GM19438 (cell line): Measurements from ENCODE around the gene SEMG2.

Experiments
- ATAC-seq: cut with Tn5 transposase; IDR thresholded peaks from one replicate; pipeline ENCODE4 v1.9.1; 2021; ENCODE audit warnings: low read depth; ENCODE audit not compliant: unreplicated experiment

SEMG2 gene, protein sequence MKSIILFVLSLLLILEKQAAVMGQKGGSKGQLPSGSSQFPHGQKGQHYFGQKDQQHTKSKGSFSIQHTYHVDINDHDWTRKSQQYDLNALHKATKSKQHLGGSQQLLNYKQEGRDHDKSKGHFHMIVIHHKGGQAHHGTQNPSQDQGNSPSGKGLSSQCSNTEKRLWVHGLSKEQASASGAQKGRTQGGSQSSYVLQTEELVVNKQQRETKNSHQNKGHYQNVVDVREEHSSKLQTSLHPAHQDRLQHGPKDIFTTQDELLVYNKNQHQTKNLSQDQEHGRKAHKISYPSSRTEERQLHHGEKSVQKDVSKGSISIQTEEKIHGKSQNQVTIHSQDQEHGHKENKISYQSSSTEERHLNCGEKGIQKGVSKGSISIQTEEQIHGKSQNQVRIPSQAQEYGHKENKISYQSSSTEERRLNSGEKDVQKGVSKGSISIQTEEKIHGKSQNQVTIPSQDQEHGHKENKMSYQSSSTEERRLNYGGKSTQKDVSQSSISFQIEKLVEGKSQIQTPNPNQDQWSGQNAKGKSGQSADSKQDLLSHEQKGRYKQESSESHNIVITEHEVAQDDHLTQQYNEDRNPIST

DNA sequence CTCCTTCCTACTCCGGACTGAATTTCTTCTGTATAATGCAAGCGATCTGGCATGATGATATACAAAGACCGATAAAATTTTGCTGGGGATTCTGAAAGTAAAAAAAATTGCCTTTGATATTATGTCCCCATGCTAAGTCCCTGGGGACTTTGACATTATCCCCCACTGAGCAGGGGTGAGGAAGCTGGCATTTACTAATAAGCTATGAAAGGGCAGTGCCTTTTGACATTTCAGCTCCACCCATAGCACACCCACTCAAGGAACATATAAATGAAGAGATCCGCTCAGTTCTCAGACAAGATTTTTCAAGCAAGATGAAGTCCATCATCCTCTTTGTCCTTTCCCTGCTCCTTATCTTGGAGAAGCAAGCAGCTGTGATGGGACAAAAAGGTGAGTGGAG lies at the start of gene SEMG2:
Gene SEMG2, plus strand, starts transcription at position 298 of the 400 bp plus-strand sequence. Its CDS starts 17 bp downstream, at position 315.
- no peak for ATAC-seq

DNA sequence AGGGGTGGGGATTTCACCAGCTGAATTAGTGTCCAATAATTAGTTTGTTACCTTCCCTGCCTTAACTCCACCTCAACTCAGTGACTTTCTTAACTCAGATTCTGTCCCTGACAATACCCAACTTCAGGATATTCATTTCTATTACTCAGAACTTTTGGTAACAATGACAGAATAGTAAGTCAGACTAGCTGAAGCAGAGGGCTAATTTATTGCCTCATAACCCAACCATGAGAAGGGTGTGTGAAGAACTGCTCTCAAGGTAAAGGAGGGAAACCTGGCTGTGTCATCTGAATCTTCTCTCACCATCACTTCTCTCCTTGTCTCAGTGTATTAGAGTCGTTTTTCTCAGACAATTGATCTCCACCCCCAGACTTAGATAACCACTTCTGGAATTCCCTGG lies 47.7 kb upstream of the SEMG2 start:
- ATAC-seq = no peak

DNA sequence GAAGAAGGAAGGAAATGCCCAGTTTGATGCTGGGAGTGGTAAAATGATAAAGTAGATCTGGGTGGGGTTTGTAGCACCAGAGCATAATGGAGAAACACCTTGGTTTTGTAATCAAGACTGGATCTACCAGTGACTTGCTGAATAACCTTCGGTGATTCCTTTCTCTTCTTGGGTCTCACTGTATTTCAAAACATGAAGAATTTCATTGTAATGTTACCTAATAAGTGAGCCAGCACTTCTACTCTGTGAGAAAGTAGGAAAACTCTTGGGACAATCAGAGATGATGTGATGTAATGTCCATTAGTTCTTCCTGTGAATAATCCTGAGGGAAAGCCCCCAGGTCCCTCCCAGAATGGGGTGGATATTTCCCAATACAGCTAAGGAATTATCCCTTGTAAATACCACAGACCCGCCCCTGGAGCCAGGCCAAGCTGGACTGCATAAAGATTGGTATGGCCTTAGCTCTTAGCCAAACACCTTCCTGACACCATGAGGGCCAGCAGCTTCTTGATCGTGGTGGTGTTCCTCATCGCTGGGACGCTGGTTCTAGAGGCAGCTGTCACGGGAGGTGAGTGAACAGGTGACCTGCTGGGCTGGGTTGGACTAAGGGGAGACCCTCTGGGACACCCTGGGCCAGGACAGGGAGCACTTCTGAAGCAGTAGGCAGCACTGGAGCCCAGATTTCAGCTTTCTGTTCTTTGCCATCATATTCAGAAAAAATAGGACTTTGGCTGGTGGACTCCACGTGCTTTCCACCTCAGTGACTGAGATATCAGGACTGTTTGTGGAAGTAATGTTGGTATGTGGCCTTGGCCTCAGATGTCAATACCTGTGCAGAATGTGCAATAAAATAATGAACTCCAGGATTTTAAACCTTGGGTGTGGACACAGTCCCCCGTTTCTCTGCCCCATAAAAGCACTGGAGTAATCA lies 46.5 kb upstream of the SEMG2 start, which contains the start of gene PI3:
Gene PI3, plus strand, starts transcription at position 469 of the 931 bp plus-strand sequence. Its CDS starts 21 bp downstream, at position 490.
- no peak for ATAC-seq

DNA sequence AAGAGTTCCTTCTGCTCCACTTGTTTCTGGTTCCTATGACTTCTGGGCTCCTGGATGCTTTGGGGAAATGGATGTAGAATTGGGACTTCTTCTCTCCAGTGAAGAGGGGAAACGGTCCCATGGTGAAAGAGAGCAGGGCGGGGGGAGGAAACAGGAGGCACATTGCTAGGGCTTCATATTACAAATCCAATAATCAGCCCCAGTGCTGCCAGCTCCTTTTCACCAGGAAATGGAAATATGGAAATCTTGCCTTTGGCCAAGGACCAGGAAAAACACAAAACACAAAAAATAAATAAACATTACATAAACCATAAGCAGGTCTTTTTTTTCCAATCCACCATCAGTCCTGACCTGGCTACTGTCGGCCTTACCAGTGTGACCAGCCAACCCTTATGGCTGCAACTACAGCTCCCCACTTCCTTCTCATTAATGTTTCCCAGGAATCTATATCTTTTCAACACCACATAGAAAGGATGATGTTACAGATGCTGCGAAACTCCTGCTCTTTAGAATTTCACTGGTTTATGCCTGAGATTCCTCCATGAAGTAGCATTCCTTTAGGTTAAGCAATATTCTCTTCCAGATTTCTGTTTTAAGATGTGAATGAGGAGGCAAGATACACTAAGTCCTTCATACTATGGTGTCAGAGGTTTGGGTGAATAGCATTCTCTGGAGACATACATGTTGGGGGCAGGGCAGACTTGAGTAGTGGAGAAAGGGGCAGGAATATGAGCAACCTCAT lies 44.5 kb upstream of the SEMG2 start:
- no peak for ATAC-seq

DNA sequence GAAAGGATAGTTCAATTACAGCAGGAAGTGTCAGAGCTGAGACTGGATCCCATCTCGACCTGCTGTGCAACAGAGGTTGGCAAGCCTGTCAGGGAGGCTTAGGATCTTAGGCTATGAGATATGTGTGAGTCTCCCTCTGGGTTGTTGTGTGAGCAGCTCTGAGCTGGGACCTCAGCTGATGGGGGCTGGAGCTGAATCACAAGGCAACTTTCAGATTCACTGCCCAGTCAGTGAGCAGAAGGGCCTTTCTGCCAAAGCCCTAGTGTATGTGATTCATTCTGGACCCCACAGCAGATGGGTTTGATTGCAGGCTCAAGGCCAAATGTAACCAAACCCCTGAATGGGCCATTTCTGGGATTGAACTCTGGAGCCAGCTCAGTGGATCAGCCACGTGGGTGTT lies 42.0 kb upstream of the SEMG2 start:
- no peak for ATAC-seq

DNA sequence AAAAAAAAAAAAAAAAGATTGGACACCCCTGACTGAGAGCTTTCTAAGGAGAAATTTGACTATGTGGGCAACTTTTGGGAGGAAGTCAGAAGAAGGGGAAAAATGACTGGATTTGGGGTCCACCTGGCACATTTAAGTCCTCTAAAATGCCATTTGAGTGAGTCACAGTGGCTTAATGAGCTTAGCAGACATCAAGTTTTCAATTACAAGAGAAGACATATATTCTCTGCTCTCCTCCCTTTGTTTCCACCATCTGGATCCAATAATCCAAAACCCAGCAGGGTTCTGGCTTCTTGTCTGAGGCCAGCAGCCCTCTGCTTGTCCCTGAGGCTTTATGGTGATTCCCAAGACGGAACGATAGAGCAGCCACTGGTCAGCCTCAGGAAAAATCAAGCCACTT lies 39.5 kb upstream of the SEMG2 start:
- ATAC-seq = no peak

DNA sequence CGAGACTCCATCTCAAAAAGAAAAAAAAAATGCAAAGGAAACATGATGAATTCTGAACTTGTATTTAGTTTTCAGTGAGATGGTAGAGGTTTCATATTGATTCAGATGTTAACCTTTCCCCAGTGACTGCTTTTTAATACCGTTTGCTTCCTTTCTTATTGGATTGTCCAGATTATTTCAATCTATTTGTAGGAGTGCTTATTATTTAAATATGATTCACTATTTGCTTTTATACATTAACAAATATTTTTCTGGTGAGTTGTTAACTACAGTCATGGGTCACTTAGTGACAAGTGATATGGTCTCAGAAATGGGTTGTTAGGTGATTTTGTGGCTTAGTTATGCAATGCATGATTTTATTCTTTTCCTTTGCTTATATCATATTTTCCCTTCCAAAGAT lies 38.1 kb upstream of the SEMG2 start:
- ATAC-seq = no peak

DNA sequence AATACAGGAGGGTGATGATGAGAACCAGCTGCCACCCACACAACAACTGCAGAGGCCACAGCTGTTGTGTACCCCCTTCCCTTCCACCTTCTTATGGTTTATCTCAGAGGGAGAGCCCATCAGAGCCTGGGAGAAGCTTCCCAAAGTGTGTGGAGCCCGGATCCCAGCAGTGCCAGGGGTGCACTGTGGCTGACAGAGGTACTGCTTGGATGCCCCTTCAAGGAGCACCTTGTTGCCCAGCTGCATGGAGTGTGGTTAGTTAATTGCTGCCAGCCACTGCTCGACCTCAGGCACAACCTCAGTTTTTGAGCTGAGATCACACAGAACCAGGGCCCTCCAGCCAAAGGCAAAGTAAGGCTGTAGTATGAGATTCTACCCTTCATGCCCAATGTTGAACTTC lies 33.5 kb upstream of the SEMG2 start:
- ATAC-seq = no peak

DNA sequence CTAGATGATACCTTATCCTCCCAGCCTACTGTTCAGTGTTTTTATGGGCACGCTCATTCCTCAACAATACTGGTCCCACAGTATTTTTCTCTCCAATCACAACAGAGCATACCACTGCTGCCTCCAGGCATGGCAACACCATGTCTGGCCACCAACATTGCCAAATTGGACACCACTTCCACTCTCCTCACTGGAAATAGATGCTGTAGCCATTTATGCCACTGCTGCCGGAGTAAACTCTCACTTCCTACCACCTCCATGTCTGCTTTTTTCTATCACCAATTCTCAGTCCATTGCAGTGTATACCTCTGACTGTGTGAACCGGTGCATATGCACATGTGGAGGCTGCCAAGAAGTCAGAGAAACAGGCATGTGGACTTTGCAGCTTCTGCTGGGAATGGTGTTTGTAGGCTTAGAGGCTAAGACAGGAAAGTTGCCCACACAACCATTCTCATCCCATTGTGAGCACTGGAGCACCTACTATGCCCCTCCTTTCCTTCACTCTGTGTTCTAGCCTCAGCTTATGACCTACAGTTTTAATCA lies 32.0 kb upstream of the SEMG2 start:
- no peak for ATAC-seq

DNA sequence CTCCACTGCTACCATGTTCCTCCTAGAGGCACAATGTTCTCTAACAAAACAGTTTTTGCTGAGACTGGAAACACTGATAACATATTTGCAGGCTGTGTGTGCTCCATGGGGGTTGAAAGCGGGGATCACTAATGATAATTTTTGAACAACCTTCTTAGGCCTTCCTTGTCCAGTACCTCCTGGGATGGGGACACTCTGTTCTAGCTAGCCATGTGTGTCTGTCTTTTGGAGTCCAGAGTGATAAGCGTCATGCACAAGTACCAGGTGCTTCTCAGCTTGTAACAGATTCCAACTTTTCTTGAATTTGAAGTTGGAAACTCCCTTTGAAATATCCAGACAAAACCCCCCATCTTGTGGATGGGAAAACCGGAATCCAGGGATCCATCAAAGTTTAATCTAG lies 31.3 kb upstream of the SEMG2 start:
- no peak for ATAC-seq

DNA sequence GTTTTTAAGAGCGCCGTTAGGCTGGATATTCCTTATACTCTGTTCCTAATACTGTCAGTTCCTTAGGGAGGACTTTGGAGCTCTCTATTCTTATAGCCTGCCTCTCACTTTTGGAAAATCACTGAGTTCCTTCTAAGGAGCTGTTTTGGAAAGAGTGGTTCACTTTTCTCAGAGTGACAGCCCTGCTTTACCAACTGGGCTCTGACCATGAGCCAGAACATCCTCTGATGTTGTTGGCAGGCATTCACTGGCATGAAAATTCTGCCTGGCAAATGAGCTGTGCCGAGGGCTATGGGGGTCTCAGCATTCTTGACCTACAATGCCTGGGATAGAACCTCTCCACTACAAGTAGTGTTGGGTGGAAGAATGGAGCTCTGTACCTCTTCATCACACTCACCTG lies 29.2 kb upstream of the SEMG2 start:
- ATAC-seq = no peak

DNA sequence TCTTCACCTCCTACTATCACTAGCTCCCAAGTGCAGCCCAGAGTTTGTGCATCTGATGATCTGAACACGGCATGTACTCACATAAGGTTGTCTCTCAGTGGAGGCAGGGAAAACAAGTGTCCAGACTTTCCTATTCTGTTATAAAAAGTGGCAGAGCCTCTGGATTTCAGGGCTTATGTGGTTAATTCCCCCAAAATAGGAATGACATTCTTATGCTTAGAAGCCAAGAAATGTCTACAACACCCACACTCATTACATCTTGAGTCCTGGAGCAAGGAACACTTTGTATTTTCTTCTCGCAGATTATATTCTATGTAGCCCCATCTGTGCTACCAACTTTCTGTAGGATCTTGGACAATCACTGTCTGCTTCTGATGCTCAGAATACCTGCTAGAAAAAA lies 27.8 kb upstream of the SEMG2 start:
- ATAC-seq = no peak

DNA sequence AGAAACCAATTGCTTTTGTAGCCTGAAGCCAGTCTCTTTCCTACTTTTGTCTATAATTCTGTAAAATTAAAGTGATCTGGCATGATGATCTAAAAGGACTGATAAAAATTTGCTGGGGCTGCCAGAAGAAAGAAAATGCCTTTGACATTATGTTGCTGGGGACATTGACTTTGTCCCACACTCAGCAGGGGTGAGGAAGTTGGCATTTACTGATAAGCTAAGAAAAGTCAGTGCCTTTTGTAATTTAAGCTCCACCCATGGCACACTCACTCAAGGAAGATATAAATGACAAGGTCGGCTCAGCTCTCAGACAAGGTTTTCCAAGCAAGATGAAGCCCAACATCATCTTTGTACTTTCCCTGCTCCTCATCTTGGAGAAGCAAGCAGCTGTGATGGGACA lies 14.4 kb upstream of the SEMG2 start, which contains the start of gene SEMG1:
Gene SEMG1, plus strand, starts transcription at position 309 of the 400 bp plus-strand sequence. Its CDS starts 21 bp downstream, at position 330.
- no peak for ATAC-seq

DNA sequence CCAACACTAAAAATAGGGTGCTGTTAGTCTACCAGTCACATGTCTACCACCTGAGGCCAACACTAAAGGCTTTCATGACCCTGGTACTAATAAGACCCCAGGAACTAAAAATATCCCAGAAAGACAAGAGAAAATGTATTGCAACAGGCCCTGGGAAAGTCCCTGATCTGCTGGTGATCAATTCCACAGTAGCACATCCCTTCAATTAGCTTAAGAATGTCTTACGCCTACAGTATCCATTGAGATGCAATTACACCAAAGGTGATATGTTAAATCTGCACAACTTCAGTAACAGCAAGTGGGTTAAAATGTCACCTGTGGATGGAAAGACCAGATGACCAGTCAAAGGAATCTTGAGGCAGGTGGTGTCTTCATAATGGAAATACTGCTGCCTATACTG lies 11.2 kb upstream of the SEMG2 start:
- ATAC-seq = no peak

DNA sequence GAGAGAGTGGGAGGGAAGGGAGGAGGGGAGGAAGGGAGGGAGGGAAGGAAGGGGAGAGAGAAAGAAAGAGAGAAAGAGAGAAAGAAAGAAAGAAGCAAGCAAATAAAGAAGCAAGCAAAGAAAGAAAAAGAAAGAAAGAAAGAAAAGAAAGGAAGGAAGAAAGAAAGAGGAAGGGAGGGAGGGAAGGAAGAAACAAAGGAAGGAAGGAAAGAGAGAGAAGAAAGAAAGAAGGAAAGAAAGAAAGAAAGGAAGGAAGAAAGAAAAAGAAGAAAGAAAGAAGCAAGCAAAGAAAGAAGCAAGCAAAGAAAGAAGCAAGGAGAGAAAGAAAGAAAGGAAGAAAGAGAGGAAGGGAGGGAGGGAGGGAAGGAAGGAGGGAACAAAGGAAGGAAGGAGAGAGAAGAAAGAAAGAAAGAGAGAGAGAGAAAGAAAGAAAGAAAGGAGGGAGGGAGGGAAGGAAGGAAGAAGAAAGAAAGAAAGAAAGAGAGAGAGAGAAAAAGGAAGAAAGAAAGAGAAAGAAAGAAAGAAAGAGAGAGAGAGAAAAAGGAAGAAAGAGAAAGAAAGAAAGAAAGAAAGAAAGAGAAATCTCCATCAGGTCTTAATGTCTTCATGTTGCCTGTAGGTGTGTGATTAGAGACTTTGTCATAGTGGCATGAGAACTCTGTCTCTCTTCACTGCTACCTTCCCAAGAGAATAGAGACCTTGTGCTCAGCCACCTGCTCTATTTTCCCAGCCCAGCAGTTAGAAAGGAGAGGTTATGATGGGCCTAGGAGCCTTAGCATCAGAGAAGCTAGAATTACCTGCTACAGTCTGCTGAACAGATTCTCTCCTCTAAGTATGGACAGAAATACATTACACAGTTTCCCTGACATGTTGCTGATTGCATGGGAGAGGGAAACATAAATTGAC lies 9.4 kb upstream of the SEMG2 start:
- ATAC-seq = no peak

DNA sequence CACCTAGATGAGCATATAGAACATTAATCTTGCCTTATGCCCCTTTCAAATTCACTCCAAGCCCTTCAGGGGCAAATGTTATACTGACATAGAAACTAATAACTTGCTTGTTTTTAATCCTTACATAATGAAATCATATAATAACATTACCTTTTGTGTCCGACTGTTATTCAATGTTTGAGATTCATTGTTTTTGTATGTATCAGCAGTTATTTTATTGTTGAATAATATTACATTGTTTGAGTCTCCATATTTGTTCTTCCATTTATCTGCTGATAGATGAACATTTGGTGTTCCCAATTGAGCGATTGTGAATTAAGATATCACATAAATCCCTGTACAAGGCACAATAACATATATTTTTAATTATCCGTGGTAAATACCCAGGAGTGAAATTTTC lies 8.3 kb upstream of the SEMG2 start:
- ATAC-seq = no peak

DNA sequence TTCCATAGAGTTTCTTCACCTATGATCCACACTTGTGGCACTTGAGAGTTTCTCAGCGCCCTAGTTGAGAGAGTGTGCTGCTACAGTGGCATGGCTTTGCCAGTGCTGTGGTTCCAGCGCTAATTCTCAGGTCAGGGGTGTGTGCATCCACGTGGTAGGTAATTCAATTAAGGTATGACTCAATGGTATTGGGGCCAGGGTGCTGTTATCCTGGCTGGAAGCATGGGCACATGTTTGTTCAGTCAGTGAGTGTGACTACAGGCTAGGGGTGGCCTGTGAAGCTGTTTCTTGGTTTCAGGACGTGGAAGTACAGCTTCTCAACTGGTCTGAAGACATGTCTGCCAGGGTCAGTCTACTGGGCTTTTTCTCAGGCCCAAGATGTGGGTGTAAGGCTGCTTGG lies 3.0 kb upstream of the SEMG2 start:
- no peak for ATAC-seq

DNA sequence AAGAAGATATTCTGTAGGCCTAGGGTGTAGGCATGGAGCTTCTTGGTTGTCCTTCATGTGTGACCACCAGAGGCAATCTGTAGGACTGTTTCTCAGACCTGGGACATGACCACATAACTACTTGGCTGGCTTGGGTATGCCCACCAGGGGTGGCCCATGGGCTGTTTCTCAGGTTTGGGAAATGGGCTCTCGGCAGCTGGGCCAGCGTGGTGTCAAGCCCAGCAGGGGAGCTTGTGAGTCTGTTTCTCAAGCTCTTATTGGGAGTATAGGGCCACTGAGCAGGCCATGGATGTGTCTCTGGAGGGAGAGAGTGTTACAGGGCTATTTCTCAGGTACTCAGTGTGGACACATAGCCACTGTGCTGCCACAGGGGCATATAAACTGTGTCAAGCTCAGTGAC lies 2.5 kb upstream of the SEMG2 start:
- ATAC-seq = no peak

DNA sequence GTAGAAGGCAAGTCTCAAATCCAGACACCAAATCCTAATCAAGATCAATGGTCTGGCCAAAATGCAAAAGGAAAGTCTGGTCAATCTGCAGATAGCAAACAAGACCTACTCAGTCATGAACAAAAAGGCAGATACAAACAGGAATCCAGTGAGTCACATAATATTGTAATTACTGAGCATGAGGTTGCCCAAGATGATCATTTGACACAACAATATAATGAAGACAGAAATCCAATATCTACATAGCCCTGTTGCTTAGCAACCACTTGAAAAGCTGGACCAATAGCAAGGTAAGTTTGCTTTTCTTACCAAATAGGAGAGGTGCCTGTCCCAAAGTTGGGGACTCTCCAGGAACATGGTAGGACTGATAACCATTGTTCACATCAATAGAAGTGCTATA lies 2.0 kb downstream of the SEMG2 start:
- no peak for ATAC-seq
